Measurements from ENCODE around the gene AGFG2. TPM values are rescaled to one million over a fixed set of nuclear protein-coding genes. Genes with fewer than 3 reads are reported as not detected.
A peak's percentile ranks its signal among the peaks of the same experiment; 100 is the strongest.

The AGFG2 gene
- total RNA-seq, 1 donor from 2014 or later: 13.3 TPM

- DNase-seq (ENCODE audit: low read depth, low spot score): no peak
- Mint-ChIP-seq H3K4me3 (no peak overlapping the region), H3K9me3 (no peaks in the 10 kb centered on the region), H3K4me1 (peaks cover 18% of the 10 kb centered on the region), H3K27ac (ENCODE audit: unreplicated experiment) (no peak overlapping the region), H3K27me3 (ENCODE audit: low read depth) (peaks cover 24% of the 10 kb centered on the region), H3K36me3 (ENCODE audit: low read depth) (no peaks in the 10 kb centered on the region)
- TF ChIP-seq CTCF (conservative IDR thresholded peaks at IDR 0.05): no peak
These were observed 34.1 kb downstream of the AGFG2 start for GRCh38 chr7:100572949-100573675.

- Mint-ChIP-seq H3K4me3 (no peak within 1 kb of the TSS), H3K9me3 (no peaks in the 10 kb centered on the region), H3K27me3 (ENCODE audit: low read depth) (peaks cover 22% of the 10 kb centered on the region), H3K4me1 (peaks cover 12% of the 10 kb centered on the region), H3K27ac (ENCODE audit: unreplicated experiment) (no peak within 1 kb of the TSS), H3K36me3 (ENCODE audit: low read depth) (no peaks in the 10 kb centered on the region)
- no peak for DNase-seq (ENCODE audit: low read depth, low spot score)
- no peak for TF ChIP-seq CTCF (conservative IDR thresholded peaks at IDR 0.05)
These were observed 34.8 kb downstream of the AGFG2 start, which contains the start of gene SAP25 for GRCh38 chr7:100573691-100574361. SAP25 (minus strand) TSS chr7:100573900; CDS start chr7:100573742, 158 bp downstream.

- Mint-ChIP-seq H3K9me3 (no peaks in the 10 kb centered on the region), H3K4me1 (peaks cover 5% of the 10 kb centered on the region), H3K36me3 (ENCODE audit: low read depth) (no peaks in the 10 kb centered on the region), H3K4me3 (no peak overlapping the region), H3K27ac (ENCODE audit: unreplicated experiment) (peak overlapping the region; percentile 52), H3K27me3 (ENCODE audit: low read depth) (peaks cover 14% of the 10 kb centered on the region)
- DNase-seq (ENCODE audit: low read depth, low spot score): no peak
- TF ChIP-seq CTCF (conservative IDR thresholded peaks at IDR 0.05): no peak
These were observed 35.6 kb downstream of the AGFG2 start for GRCh38 chr7:100574362-100575205.

DNA sequence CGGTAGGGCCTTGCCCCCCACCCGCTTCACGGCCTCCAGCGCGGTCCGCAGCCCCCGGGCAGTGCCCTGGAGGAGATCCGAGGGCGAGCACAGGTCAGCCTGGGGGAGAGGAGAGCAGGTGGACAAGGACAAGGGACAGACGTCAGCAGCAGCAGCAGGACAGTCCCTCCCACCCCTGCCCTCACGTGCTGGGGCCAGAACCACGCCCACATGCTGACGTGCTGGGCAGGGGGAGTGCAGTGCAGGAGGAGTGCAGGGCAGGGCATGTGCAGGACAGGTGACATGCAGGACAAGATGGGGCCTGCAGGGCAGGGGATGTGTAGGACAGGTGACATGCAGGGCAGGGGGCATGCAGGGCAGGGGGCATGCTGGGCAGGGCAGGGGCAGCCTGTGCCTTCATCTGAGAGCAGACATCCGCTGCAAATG lies 36.2 kb downstream of the AGFG2 start:
- TF ChIP-seq CTCF (conservative IDR thresholded peaks at IDR 0.05): no peak
- no peaks in the 10 kb centered on the region for H3K36me3 Mint-ChIP-seq (ENCODE audit: low read depth)
- peaks cover 5% of the 10 kb centered on the region for H3K4me1 Mint-ChIP-seq
- no peaks in the 10 kb centered on the region for H3K9me3 Mint-ChIP-seq
- DNase-seq (ENCODE audit: low read depth, low spot score): no peak
- H3K27me3 Mint-ChIP-seq (ENCODE audit: low read depth): peaks cover 13% of the 10 kb centered on the region
- H3K27ac Mint-ChIP-seq (ENCODE audit: unreplicated experiment): no peak overlapping the region
- H3K4me3 Mint-ChIP-seq: no peak overlapping the region

DNA sequence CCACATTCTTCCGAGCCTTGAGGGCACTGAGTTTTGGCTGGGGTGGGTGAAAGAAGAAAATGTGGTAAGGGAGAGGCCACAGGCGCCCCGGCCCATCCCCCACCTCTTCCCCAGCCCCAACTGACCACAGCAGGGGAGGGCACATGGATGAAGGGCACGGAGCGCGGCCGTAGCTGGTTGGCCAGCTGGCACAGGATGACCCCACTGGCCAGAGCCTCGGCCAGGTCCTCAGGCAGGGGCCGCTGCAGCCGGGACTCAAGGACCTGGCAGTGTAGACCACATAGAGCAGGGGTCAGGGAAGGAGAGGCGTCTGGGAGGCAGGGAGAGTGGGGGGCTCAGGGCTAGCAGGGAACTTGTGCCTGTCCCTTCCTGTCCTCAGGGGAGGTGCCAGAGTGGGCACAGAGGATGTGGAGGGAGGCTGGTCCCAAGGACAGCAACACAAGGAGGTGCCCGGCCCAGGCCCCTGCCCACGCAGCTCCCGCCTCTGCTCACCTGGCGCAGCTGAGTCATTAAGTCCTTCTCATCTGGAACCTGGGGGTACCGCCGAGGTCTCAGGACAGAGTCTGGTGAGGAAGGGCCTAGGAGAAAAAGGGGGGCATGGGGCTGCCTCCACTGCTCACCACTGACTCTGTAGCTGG lies 36.9 kb downstream of the AGFG2 start:
- H3K36me3 Mint-ChIP-seq (ENCODE audit: low read depth): no peaks in the 10 kb centered on the region
- H3K9me3 Mint-ChIP-seq: no peaks in the 10 kb centered on the region
- no peak overlapping the region for H3K27ac Mint-ChIP-seq (ENCODE audit: unreplicated experiment)
- peaks cover 5% of the 10 kb centered on the region for H3K4me1 Mint-ChIP-seq
- no peak for TF ChIP-seq CTCF (conservative IDR thresholded peaks at IDR 0.05)
- DNase-seq (ENCODE audit: low read depth, low spot score): no peak
- no peak overlapping the region for H3K4me3 Mint-ChIP-seq
- peaks cover 9% of the 10 kb centered on the region for H3K27me3 Mint-ChIP-seq (ENCODE audit: low read depth)

Data from neural crest cell (in vitro differentiated cells).